ENCODE measurements around the gene BRD9.
"Not testable (repeated sequence)": the region's sequence is repeated elsewhere in the genome, so short reads cannot be mapped to it uniquely, and the experiment has no call there.

DNA sequence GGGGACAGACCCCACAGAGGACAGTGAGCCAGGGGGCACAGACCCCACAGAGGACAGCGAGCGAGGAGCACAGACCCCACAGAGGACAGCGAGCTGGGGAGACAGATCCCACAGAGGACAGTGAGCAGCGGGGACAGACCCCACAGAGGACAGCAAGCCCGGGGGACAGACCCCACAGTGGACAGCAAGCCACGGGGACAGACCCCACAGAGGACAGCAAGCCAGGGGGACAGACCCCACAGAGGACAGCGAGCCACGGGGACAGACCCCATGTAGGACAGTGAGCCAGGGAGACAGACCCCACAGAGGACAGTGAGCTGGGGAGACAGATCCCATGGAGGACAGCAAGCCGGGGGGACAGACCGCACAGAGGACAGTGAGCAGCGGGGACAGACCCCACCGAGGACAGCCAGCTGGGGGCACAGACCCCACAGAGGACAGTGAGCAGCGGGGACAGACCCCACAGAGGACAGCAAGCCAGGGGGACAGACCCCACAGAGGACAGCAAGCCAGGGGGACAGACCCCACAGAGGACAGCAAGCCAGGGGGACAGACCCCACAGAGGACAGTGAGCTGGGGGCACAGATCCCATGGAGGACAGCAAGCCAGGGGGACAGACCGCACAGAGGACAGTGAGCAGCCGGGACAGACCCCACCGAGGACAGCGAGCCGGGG lies 39.0 kb downstream of the BRD9 start:
- TF ChIP-seq, protein P1, sequence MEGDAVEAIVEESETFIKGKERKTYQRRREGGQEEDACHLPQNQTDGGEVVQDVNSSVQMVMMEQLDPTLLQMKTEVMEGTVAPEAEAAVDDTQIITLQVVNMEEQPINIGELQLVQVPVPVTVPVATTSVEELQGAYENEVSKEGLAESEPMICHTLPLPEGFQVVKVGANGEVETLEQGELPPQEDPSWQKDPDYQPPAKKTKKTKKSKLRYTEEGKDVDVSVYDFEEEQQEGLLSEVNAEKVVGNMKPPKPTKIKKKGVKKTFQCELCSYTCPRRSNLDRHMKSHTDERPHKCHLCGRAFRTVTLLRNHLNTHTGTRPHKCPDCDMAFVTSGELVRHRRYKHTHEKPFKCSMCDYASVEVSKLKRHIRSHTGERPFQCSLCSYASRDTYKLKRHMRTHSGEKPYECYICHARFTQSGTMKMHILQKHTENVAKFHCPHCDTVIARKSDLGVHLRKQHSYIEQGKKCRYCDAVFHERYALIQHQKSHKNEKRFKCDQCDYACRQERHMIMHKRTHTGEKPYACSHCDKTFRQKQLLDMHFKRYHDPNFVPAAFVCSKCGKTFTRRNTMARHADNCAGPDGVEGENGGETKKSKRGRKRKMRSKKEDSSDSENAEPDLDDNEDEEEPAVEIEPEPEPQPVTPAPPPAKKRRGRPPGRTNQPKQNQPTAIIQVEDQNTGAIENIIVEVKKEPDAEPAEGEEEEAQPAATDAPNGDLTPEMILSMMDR (IDR thresholded peaks at IDR 0.05; ENCODE audit: low read depth, low read length, poor library complexity, severe bottlenecking): not testable (repeated sequence)
- not testable (repeated sequence) for TF ChIP-seq EZH2phosphoT487 (IDR thresholded peaks at IDR 0.05; ENCODE audit: borderline replicate concordance, low read length)
